Fibroblast of upper back skin (primary cell): Measurements from ENCODE around the gene FZD10.

Experiments
- DNase-seq: peaks from one replicate; pipeline ENCODE4 v3.0.0-alpha.2; 2013

The FZD10 gene

DNA sequence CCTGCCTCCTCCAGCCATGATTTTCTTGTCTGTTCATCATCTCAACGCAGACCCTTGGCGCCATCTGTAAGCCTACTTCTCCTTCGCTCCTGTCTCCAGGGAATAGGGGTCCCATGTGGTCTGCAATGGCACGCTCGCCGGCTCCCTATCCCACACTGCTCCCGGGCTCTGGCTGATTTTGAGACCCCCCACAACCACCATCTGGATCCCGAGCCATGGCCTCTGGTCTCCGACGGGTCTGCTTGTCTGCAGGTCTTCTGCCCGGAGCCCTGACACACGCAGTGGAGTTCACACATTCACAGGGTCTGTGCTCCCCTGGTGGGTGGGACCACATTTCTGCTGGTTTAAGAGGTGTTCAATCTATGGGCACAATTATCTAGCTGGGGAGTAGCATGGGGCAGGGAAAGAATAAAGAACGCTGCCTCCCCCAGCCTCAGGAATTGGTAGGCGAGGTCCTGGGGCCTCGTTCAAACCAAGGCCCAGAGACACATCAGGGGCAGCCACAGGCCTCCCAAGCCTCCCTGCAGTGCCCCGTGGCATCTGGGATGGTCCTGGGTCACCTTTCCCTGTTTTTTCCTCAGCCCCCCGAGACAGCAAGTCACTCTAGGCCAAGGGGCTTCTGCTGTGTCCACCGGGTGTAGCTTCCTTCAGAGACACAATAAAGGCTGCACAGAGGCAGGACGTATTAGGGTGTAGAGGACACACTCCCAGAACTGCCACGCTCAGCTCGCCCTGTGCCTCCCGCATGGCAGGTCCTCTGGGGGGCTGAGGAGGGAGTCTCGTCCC lies 21.5 kb downstream of the FZD10 start:
- no peak for DNase-seq

DNA sequence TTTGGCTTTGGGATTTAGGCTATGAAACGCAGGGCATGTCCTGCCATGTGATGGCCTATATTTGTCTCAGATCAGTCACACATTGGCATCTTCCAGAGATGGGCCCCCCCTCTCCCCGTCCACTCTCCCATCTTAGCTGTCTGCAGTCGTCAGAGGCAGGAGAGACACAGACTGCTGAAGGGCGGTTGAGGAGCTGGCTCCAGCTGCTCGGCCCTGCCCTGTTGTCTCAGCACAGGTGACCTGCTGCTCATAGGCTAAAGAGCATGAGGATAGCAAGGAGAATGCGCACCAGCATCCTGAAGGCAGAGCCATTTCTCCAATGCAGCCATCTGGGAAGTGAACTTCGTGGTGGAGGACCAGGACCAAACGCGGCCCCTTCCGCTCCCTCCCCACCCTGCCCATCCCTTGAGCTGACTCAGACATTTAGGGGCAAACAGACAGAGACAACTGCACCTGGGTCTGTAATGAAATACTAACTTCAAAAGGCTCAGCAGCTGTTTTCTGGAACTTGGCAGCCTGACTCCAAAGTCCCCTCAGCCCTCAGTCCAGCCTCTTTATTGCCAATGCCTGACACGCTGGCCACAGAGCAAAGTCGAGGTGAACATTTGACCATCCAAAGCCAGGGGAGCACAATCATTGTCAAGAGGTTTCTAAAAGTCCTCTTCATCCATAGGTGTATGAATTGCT lies 22.3 kb downstream of the FZD10 start:
- no peak for DNase-seq

DNA sequence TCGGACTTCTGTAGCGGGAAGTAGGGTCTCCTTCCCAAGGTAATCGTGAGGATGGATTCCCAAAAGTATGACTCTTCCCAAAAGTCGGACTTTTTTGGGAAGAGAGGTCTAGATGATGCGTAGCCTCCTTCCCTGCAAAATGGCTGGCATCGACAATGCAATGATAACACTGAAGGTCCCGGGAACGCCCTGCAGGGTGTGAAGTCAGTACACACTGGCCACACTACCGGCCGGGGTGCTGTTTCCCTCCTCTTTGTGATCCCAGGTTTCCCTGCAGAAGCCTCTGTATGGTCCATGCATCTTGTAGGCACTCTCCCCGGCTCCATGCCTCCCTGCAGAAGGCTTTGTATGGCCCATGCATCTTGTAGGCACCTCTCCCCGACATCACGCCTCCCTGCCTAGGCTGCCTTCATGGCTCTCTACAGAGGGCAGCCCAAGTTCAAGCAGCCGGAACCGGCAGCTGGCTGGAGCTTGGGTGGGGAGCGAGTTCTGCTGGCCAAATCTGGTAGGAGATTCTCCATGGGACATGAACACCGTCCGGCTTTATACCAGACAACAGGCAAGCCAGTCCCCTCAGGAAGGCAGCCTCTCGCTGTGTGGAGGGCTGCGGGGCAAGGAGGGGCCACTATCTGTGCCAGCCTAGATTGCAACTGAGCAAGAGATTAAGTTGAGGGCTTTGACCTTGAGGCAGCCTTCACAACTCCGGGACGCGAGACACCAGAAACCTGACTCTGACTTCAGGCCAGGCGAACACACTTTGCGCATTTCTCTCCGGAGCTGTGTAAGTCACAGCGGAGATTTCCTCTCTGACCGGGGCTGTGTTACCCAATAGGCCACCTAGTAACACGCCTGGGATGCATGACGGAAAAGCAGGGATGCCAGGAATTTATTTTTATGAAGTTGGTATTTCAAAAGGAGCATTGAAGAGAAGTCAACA lies 23.5 kb downstream of the FZD10 start:
- no peak for DNase-seq

DNA sequence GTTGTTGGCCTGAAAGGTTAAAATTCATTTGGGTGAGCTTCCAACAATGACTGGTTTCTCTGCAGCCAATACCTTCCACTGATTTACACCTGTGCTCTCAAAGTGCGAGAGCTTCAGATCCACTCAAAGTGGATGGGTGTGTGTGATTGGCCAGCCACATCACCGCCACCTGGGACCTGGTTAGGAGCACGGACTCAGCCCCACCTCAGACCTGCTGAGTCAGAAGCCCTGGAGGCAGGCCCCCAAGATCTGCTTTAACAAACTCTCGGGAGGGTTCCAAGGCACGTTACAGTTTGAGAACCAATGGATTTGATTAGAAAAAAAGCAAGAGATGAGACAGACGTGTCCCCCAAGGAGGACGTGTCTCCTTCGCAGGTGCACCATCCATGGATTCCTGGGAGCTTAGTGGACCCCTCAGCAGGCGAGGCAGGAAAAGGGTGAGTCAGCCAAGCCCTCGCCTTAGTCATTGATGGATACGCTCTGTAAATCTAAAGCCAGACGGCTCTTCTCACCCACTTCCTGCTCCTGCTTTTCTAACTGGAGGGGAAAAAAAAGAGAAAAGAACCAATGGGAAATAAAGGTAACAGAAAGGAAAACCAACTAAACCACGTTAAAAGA lies 24.5 kb downstream of the FZD10 start:
- peak; percentile 71 for DNase-seq

DNA sequence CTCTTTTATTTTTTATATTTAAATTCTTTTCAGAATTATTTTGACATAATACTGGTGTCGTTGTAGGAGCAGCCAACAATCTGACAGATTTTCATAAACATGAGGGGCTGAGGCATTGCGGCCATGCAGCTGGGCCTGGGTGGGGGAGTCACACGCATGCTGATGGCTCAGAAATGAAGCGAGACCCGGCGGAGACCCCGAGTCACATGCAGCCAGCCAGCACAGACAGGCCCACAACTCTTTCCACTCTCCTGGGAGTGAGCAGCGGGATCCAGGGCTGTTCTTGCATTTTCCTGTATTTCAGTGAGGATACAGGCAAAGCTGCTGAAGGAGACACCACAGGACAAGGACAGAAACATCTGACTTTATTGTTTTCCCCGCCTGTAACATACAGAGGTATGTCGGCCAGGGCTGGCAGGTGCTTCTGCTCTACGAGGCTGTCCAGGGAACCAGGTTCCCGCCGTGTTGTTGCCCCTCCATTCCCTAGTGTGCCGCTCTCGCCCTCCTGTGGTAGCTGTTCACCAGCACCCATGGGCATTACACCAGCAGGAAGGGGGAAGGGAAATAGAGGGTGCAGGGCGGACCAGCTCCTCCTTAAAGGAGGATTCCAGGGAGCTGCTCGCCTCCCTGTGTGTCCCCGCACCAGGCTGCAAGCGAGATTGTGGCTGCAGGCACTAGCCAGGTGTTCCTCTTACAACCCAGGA lies 30.5 kb downstream of the FZD10 start:
- no peak for DNase-seq

DNA sequence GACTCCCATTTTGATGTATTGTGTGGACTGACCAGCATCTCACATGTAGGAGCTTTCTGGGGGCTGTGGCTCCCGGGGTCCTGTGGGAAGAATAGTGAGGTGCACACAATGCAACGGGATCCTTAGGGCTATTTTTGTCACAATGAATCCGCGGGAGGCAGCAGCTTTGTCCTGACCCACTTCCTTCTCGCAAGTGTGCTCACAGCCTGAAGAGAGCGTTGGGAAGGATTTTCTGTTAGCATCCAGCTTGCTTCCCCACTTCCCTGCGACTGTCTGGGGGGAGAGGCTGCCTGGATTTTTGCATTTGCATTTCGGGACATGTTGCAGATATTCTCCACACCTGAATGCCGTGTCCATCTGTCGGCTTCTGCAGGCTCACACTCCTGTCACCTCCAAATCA lies 31.9 kb downstream of the FZD10 start:
- no peak for DNase-seq

DNA sequence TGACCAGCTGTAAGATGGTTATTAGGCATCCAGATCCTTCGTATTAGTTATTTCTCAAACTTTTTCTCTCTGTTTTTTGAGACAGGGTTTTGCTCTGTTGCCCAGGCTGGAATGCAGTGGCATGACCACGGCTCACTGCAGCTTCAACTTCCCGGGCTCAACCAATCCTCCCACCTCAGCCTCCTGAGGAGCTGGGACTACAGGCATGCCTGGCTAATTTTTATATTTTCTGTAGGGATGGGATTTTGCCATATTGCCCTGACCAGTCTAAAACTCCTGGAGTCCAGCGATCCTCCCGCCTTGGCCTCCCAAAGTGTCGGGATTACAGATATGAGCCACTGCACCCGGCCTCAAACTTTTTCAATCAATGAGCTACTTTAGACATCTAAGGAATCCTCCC lies 33.1 kb downstream of the FZD10 start:
- DNase-seq, result no peak

DNA sequence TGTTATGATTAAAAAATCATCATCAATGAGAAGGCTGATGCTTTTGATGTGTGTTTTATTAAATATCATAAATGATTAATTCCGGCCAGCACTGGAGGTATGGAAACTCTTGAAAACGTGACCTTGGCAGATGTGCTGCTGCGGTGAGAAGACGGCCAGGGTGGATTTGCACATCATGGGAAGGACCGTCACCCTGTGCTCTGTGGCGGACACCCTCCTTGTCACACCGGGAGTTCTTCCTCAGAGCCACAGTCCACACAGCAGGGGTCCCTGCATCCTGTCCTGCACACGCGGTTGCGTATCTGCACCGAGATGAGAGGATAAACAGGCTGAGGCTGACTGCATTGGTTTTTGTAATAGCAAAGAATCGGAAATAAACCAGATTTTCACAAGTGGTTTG lies 33.5 kb downstream of the FZD10 start:
- no peak for DNase-seq

DNA sequence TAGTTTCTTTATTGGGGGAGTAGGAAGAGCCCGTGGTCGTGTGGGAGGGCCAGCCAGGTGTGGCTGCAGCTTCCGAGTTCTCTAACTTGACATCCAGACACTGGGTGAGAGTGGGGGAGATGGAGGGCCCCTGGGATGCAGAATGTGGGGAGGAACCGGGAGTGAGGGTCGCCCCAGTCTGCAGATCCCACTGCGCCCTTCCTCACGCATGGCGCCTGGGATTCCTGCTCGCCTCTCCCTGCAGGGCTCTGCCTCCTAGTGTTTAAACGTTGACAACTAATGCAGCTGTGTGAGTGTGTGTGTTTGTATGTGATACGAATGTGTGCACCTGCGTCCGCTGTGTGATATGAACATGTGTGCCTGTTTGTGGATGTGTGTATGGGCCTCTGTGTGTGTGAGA lies 34.6 kb downstream of the FZD10 start:
- DNase-seq, result no peak

DNA sequence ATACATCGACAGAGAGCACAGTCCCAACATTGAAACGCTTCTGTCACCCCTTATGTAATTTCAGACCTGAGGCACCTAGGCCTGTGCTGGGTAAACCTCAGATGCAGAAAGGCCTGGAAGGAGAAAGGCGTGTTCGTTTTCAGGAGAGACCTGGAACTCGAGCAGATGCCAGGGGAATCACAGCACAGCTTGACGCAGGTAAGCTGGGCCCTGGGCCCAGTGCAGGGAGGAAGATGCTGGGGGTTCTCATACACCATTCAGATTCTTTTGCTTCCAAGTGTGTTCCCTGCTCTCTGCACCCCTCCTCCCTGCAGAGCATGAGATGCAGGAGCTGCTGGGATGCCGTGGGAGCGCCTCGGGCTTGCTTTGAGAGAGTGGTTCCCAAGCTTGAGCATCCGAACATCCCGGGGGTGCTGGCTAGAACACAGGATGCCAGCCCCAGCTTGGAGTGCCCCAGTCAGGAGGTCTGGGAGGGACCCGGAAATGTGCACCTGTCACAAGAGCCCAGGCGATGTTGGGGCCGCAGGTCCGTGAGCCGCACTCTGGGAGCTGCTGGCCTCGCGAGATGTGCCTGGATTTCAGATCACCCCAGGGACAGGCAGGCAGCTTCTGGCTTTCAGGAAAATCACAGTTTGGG lies 35.9 kb downstream of the FZD10 start:
- no peak for DNase-seq

DNA sequence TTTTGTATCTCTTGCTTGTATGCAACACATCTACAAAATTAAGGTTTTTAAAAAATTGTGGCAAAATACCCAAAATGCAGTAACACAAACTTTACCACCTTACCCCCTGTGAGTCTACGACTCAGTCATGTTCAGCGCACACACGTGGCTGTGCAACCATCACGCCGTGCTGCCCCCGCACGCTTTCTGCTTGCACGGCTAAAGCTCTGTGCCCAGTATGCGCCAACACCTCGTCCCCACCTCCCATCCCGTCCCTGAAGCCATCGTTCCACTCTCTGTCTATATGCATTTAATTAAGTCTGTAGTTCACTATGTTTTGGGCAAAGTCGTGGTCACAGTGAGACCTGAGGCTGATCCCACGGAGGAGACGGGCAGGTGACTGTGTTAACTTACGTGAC lies 36.4 kb downstream of the FZD10 start:
- no peak for DNase-seq

DNA sequence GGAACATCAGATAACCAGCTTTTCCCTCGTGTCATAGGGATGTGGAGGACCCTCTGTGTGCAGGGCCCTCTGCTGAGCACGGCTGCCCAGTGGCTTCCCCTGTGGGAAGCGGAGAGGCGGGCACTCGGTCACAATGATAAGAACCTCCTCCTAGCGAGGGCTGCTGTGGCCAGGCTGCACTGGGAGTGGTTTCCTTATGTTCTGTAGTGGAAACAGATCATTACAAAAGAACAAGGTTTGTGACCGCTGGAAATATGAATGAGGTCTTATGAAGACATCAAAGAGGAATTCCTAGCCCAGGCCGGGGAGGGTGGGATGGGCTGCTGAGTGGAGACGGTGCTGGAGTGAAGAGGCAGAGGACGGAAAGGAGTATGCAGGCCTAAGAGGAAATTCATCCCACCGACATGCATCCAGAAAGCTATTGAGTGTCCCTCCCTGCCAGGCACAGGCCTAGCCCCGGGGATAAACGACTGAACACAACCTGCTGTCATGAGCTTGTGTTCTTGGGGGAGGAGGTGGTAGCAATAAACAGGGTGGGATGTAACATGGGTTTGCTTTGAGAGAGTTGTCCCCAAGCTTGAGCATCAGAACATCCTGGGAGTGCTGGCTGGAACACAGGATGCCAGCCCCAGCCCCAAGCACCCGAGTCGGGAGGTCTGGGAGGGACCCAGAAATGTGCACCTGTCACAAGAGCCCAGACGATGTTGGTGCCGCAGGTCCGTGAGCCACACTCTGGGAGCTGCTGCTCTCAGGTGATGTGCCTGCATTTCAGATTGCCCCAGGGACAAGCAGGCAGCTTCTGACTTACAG lies 37.5 kb downstream of the FZD10 start:
- DNase-seq, result no peak

DNA sequence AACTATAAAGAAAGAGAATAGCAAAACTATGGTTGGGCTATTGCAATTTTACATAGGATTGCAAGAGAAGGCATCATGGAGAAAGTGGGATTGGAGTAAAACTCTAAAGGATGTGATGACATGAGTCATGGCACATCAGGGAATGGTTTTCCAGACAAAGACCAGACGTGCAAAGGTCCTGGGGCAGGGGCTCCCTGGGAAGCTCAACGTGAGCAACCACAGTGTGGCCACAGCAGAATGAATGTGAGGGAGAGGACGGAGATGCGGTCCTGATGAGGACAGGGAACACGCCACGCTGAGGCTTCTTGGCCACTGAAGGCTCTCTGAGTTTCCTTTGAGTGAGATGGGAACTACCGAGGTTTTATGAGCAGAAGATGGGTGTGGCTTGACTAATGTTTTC lies 38.2 kb downstream of the FZD10 start:
- no peak for DNase-seq

DNA sequence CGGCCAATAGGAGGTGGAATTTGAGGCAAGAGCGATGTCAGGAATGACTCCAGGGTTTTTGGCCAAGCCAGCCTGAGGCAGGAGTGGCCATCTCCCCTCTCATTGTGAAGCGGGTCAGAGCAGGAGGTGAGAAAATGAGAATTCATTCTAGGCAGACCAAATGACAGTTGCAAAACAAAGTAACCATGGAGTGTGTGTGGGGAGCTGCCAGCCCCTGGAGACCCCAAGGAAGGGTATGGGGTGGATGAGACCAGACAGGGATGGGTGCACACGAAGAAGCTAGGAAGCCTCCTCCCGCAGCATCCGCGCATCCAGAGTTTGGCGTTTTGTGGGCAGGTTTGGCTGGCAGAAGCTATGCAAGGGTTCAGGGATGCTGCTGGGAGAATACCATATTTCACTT lies 38.8 kb downstream of the FZD10 start:
- no peak for DNase-seq

DNA sequence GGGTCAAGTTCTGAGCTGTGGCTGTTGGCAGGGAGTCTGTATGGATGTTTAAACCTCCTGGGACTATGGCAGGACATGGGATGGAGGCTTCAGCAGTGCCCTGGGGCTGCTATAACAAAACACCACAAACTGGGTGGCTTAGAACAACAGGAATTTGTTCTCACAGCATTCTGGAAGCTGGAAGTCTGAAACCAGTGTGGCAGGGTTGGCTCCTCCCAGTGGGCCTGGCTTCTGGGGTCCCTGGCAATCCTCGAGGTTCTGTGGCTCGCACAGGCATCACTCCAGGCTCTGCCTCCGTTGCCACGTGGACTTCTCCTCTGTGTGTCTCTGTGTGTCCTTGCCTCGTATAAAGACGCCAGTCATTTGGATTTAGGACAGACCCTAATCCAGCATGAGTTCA lies 39.9 kb downstream of the FZD10 start:
- DNase-seq, result no peak

DNA sequence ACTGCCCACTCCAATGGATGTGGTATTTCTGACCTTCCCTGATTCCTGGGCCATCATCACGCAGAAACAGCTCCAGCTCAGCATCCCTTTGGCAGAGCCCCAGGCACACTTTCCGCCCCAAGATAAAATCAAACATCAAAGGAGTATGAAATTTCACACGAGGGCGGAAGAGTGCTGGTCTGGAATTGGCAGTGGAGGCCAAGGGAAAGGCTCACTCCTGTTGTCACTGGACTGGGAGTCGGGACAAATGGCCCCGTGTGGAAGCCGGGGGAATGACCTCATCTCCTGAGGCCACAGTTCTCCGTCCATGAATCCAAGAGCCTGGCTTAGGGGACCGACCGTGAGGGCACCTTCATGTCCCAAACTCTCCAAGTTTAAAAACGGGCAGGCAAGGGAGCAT lies 40.9 kb downstream of the FZD10 start:
- no peak for DNase-seq

DNA sequence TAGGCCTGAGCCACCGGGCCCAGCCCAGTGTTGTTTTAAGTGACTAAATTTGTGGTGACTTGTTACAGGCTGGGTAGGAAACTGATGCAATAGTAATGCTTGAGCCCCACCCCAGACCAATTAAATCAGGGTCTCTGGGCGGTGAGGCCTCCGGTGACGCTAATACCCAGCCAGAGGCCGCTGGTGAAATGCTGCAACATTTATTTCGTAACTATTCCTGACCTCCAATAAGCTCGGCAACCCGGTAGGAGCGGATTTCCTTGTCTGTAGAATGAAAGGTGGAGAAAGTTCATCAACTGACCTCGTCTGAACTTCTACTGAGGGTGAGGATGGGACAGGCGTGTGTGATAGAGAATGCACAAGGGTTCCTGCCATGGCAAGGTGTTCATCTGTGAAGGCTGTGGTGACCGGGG lies 42.3 kb downstream of the FZD10 start:
- DNase-seq, result no peak

DNA sequence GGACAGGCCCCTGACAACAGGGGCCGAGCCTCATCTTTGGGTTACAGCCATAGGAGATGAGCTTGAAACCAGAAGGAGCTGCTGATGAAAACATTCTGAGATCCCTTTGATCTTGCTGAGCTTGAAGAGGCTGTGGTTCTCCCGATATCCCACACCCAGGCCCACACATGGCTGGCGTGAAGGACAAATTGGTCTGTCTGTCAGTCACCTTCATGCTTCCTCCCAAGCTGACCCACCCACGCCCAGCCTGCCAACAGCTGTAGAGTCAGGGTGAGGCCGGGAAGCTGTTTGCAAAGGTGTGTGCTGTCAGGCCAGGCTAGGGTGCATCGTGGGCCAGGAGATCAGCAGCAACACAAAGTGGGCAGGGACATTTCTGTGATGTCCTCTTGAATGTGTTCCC lies 43.2 kb downstream of the FZD10 start:
- DNase-seq, result no peak

DNA sequence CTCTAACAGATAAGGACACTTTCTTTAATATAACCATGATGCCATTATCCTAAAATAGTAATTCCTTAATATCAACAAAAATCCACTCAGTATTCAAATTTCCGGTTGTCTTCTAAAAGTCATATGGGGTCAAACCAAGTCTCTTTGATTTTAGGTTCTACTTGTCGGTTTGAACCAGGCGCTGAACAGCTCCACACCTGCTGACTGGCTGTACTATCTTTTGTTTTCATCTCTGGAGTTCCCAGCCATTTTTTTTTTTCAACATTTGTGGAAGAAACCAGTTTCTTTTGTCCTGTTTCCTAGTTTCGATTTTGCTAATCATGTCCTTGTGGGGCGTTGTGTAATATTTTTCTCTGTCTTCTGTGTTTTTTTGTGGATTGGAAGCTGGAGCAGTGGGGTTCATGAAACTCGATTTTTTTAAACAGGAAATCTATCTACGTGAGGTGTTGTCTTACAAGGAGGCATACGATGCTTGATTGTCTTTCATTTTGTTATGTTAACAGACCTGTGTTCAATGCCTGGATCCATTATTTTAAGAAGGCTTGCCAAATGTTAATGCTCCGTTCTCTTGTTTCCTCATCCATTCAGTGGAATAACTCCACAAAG lies 50.2 kb downstream of the FZD10 start:
- DNase-seq, result no peak

DNA sequence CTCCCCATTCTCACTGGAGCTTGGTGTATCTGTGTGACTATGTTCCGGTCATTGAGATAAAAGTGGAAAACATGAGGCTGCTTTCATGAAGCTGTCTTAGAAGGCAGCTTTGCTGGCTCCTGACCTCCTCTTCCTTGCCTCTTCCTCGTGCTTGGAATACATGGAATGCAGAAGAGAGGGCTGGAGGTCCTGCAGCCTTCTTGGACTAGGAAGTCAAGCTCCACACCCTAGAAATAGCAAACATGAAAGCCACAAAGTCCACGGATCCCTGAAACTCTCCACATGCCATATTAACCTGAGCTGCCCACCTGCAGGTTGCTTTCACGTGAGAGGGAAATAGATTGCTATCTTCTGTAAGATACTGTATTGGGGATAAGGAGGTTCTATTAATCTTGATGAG lies 51.0 kb downstream of the FZD10 start:
- no peak for DNase-seq
